ENCODE results near the gene DYNLT2B. TPM values are rescaled to one million over a fixed set of nuclear protein-coding genes. Genes with fewer than 3 reads are reported as not detected.
"Not testable (repeated sequence)": the region's sequence is repeated elsewhere in the genome, so short reads cannot be mapped to it uniquely, and the experiment has no call there.

DYNLT2B gene
- total RNA-seq: 7.0 and 10.9 TPM in 2 replicates
- polyA plus RNA-seq: 19.6 and 23.5 TPM in 2 replicates

DNA sequence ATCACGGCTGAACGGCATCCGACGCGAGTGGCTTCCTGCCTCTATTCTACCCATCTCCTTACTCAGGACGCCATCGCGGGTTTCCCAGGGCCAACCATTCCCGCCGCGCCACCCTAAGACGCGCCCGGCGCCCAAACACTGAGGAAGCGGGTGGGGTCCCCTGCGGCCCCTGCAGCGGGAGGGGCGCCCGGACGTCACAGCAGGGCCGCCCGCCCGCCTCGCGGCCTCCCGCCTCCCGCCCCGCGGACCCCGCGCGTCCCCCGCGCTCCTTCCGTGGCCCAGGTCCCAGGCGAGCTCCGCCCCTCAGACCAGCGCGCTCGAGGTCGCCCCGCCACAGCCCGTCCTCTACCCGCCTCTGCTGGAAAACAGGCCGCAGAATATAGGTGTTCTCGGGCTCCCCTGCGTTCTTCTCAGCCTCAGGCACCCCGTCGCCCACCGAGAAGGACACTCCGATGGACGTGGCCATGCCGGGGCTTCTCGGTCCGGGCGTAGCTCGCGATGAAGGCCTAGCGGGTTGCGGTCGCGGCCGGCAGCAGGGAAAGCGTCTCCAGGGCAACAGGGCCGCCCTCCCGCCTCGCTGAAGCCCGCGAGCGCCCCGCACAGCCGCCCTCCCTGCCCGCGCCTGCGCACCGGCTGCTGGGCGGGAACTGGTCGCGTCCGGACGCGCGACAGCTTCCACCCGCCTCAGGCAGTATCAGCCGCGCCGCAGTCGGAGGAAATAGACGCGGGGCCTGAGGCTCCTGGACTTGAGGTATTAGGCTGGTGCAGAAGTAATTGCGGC lies at the start of gene DYNLT2B:
DYNLT2B (minus strand) TSS at position 554 of the 781 bp plus-strand sequence; CDS start at position 466, 88 bp downstream.
- Histone ChIP-seq H3K79me2 (peaks cover 6% of the 10 kb centered on the region), H3K27me3 (no peaks in the 10 kb centered on the region), H3K9me3 (ENCODE audit: low read depth) (no peaks in the 10 kb centered on the region), H3K9me2 (replicated peaks; ENCODE audit: insufficient read depth) (no peaks in the 10 kb centered on the region), H2AFZ (peak within 1 kb of the TSS; percentile 97), H3K4me2 (peak within 1 kb of the TSS; percentile 83), H3K27ac (peak within 1 kb of the TSS; percentile 99), H3K36me3 (replicated peaks; ENCODE audit: insufficient read depth, low read depth) (no peaks in the 10 kb centered on the region), H4K20me1 (ENCODE audit: insufficient read depth, poor library complexity, severe bottlenecking) (no peaks in the 10 kb centered on the region), H3K4me1 (ENCODE audit: insufficient read depth) (no peaks in the 10 kb centered on the region), H3K4me3 (peak within 1 kb of the TSS; percentile 96)
- DNase-seq (ENCODE audit: low spot score): peak; percentile 96
- WGBS (ENCODE audit: low lambda C conversion rate, missing lambda C conversion rate): 2% methylated on average over 69 of the region's 92 CpGs
- TF ChIP-seq, protein P1, sequence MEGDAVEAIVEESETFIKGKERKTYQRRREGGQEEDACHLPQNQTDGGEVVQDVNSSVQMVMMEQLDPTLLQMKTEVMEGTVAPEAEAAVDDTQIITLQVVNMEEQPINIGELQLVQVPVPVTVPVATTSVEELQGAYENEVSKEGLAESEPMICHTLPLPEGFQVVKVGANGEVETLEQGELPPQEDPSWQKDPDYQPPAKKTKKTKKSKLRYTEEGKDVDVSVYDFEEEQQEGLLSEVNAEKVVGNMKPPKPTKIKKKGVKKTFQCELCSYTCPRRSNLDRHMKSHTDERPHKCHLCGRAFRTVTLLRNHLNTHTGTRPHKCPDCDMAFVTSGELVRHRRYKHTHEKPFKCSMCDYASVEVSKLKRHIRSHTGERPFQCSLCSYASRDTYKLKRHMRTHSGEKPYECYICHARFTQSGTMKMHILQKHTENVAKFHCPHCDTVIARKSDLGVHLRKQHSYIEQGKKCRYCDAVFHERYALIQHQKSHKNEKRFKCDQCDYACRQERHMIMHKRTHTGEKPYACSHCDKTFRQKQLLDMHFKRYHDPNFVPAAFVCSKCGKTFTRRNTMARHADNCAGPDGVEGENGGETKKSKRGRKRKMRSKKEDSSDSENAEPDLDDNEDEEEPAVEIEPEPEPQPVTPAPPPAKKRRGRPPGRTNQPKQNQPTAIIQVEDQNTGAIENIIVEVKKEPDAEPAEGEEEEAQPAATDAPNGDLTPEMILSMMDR (IDR thresholded peaks at IDR 0.05; ENCODE audit: poor library complexity): no peak
- TF ChIP-seq EZH2phosphoT487 (IDR thresholded peaks at IDR 0.05; ENCODE audit: low read depth, severe bottlenecking, unreplicated experiment): no peak
- TF ChIP-seq EZH2 (IDR thresholded peaks at IDR 0.05; ENCODE audit: borderline replicate concordance): no peak

DNA sequence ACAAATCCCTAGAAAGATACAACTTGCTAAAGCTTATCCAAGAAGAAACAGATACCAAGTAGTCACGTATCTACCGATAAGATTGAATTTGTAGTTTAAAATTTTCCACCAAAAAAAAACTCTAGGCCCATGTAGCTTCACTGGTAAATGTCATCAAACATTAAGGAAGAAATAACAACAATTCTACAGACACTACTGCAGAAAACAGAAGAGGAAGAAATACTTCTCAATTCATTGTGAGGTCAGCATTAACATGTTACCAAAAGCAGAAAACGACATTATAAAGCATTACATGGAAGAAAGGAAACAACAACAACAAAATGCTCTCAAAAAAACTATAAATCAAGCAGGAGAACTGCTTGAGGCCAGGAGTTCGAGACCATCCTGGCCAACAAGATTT lies 47.7 kb upstream of the DYNLT2B start:
- H3K9me3 ChIP-seq (ENCODE audit: low read depth): no peaks in the 10 kb centered on the region
- H3K4me3 ChIP-seq: no peak overlapping the region
- TF ChIP-seq EZH2phosphoT487 (IDR thresholded peaks at IDR 0.05; ENCODE audit: low read depth, severe bottlenecking, unreplicated experiment): no peak
- TF ChIP-seq, protein P1 (IDR thresholded peaks at IDR 0.05; ENCODE audit: poor library complexity): no peak
- TF ChIP-seq EZH2 (IDR thresholded peaks at IDR 0.05; ENCODE audit: borderline replicate concordance): no peak
- H3K4me1 ChIP-seq (ENCODE audit: insufficient read depth): no peaks in the 10 kb centered on the region
- no peaks in the 10 kb centered on the region for H3K36me3 ChIP-seq (replicated peaks; ENCODE audit: insufficient read depth, low read depth)
- no peaks in the 10 kb centered on the region for H3K27me3 ChIP-seq
- no peak overlapping the region for H2AFZ ChIP-seq
- no peak for DNase-seq (ENCODE audit: low spot score)
- peaks cover 3% of the 10 kb centered on the region for H3K79me2 ChIP-seq
- H4K20me1 ChIP-seq (ENCODE audit: insufficient read depth, poor library complexity, severe bottlenecking): no peaks in the 10 kb centered on the region
- H3K4me2 ChIP-seq: no peak overlapping the region
- 95% methylated on average over 4 of the region's 4 CpGs for WGBS (ENCODE audit: low lambda C conversion rate, missing lambda C conversion rate)
- no peaks in the 10 kb centered on the region for H3K9me2 ChIP-seq (replicated peaks; ENCODE audit: insufficient read depth)
- H3K27ac ChIP-seq: no peak overlapping the region

DNA sequence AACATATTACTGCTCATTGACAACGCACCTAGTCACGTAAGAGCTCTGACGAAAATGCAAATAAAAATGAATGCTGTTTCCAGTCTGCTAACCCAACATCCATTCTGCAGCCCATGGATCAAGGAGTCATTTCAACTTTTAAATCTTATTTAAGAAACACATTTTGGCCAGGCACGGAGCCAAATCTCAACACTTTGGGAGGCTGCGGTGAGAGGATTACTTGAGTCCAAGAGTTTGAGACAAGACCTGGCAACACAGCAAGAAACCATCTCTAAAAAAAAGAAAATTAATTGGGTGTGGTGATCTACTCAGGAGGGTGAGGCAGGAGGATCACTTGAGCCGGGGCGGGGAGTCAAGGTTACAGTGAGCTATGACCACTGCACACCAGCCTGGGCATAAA lies 42.5 kb upstream of the DYNLT2B start:
- Histone ChIP-seq H3K36me3 (replicated peaks; ENCODE audit: insufficient read depth, low read depth) (no peaks in the 10 kb centered on the region), H3K27me3 (no peaks in the 10 kb centered on the region), H4K20me1 (ENCODE audit: insufficient read depth, poor library complexity, severe bottlenecking) (no peaks in the 10 kb centered on the region), H2AFZ (no peak overlapping the region), H3K9me3 (ENCODE audit: low read depth) (no peaks in the 10 kb centered on the region), H3K27ac (no peak overlapping the region), H3K4me3 (no peak overlapping the region), H3K79me2 (no peaks in the 10 kb centered on the region), H3K4me2 (no peak overlapping the region), H3K4me1 (ENCODE audit: insufficient read depth) (no peaks in the 10 kb centered on the region), H3K9me2 (replicated peaks; ENCODE audit: insufficient read depth) (no peaks in the 10 kb centered on the region)
- 96% methylated on average over 7 of the region's 7 CpGs for WGBS (ENCODE audit: low lambda C conversion rate, missing lambda C conversion rate)
- TF ChIP-seq EZH2phosphoT487 (IDR thresholded peaks at IDR 0.05; ENCODE audit: low read depth, severe bottlenecking, unreplicated experiment) (no peak), EZH2 (IDR thresholded peaks at IDR 0.05; ENCODE audit: borderline replicate concordance) (no peak)
- TF ChIP-seq, protein P1 (IDR thresholded peaks at IDR 0.05; ENCODE audit: poor library complexity): no peak
- no peak for DNase-seq (ENCODE audit: low spot score)

DNA sequence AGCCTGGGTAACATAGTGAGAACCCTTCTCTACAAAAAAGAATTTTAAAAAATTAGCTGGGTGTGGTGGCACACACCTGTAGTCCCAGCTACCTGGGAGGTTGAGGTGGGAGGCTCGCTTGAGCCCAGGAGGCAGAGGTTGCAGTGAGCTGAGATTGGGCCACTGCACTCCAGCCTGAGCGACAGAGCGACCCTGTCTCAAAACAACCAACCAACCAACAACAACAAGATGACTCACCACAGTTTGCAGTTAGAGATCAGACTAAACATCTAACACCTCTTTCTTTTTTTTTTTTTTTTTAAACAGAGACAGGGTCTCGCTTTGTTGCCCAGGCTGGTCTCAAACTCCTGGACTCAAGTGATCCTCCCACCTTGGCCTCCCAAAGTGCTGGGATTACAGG lies 40.5 kb upstream of the DYNLT2B start:
- not testable (repeated sequence) for H3K4me1 ChIP-seq (ENCODE audit: insufficient read depth); H3K4me2 ChIP-seq; H2AFZ ChIP-seq; H3K9me3 ChIP-seq (ENCODE audit: low read depth); H4K20me1 ChIP-seq (ENCODE audit: insufficient read depth, poor library complexity, severe bottlenecking); H3K4me3 ChIP-seq; H3K36me3 ChIP-seq (replicated peaks; ENCODE audit: insufficient read depth, low read depth); H3K27me3 ChIP-seq; H3K27ac ChIP-seq; H3K79me2 ChIP-seq; H3K9me2 ChIP-seq (replicated peaks; ENCODE audit: insufficient read depth); DNase-seq (ENCODE audit: low spot score)
- over 99% methylated on average over 4 of the region's 4 CpGs for WGBS (ENCODE audit: low lambda C conversion rate, missing lambda C conversion rate)
